Cardiac muscle cell (in vitro differentiated cells and primary cell): ENCODE data around the gene ACR. TPM values are rescaled to one million over a fixed set of nuclear protein-coding genes. Genes with fewer than 3 reads are reported as not detected.

Source experiments
- DNase-seq, 2 donors: peaks; one replicate each; pipeline versions ENCODE4 v3.0.0 to v3.0.0-alpha.2; 2010 to 2017; ENCODE audit warnings: low read depth in 1 of 2, low spot score in 1 of 2
- H3K27ac ChIP-seq: fragments of 200-600 bp; sonication (generic); 2 replicates; pipeline ENCODE4 v1.5.1; 2016
- H3K27me3 ChIP-seq: fragments of 200-600 bp; sonication (generic); 2 replicates; pipeline ENCODE4 v1.6.0; 2016; ENCODE audit warnings: control low read depth
- H3K36me3 ChIP-seq: fragments of 200-600 bp; sonication (generic); 2 replicates; pipeline ENCODE4 v1.5.1; 2016; ENCODE audit warnings: control low read depth
- H3K4me1 ChIP-seq: fragments of 200-600 bp; sonication (generic); 2 replicates; pipeline ENCODE4 v1.8.1; 2017; ENCODE audit warnings: low read depth, mild to moderate bottlenecking, mixed run types
- H3K4me3 ChIP-seq: fragments of 200-600 bp; sonication (generic); 2 replicates; pipeline ENCODE4 v1.5.1; 2016; ENCODE audit warnings: mild to moderate bottlenecking
- H3K9me3 ChIP-seq: fragments of 200-600 bp; sonication (generic); 2 replicates; pipeline ENCODE4 v1.5.1; 2017; ENCODE audit warnings: low read depth, mild to moderate bottlenecking, control low read depth
- CTCF ChIP-seq: IDR thresholded peaks from 2 replicates; pipeline ENCODE4 v1.5.1; 2012; ENCODE audit warnings: low read depth, mild to moderate bottlenecking, low read length
- polyA plus RNA-seq: library from polyadenylated mRNA; unstranded; fragments of >200 nt; fragmentation: Nextera tagmentation; extraction: Ambion mirVana; gene quantifications from 2 replicates; pipeline ENCODE4 v1.2.1, GENCODE V29; 2016
- total RNA-seq: library from RNA; depleted of rRNA; stranded (reverse); fragments of >200 nt; gene quantifications from 2 replicates; pipeline ENCODE4 v1.2.3, GENCODE V29; 2016

ACR gene
- total and polyA plus RNA-seq, 2 experiments from 2014 or later: 0.77 TPM; not detected in 1

GRCh38 chr22:50732681-50733080 is 5.3 kb upstream of the ACR start:
- no peaks in the 10 kb centered on the region for H3K9me3 ChIP-seq
- H3K36me3 ChIP-seq: no peaks in the 10 kb centered on the region
- H3K27me3 ChIP-seq: peaks cover 59% of the 10 kb centered on the region
- no peak for DNase-seq
- no peak for TF ChIP-seq CTCF
- no peak overlapping the region for H3K4me3 ChIP-seq
- no peaks in the 10 kb centered on the region for H3K4me1 ChIP-seq
- no peak overlapping the region for H3K27ac ChIP-seq

GRCh38 chr22:50733521-50734342 is 4.3 kb upstream of the ACR start:
- Histone ChIP-seq H3K4me3 (no peak overlapping the region), H3K9me3 (no peaks in the 10 kb centered on the region), H3K36me3 (no peaks in the 10 kb centered on the region), H3K4me1 (no peaks in the 10 kb centered on the region), H3K27ac (no peak overlapping the region), H3K27me3 (peaks cover 60% of the 10 kb centered on the region)
- no peak for TF ChIP-seq CTCF
- DNase-seq: peak in 1 of 2 donors; percentile 15

DNA sequence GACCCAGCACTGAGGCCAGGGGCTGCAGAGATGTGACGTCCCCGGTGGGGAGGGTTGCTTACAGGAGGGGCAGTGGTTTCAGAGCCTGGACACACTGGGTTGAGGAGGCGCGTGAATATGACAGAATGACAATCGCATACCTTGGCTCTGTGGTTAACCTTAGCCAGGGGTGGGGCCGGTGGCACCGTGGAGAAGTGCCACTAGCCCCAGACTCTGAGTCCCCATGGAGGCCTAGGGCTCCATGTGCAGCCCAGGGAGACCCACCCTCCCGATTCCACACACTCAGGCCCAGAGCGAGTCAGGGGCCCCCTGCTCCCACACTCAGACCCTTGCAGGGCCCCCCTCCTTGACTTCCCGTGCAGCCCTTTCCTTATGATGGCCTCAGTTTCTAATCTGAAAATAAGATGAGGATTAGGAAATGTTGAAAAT is 3.6 kb upstream of the ACR start:
- no peak overlapping the region for H3K27ac ChIP-seq
- no peaks in the 10 kb centered on the region for H3K36me3 ChIP-seq
- TF ChIP-seq CTCF: no peak
- H3K27me3 ChIP-seq: peaks cover 56% of the 10 kb centered on the region
- no peak overlapping the region for H3K4me3 ChIP-seq
- no peaks in the 10 kb centered on the region for H3K9me3 ChIP-seq
- no peaks in the 10 kb centered on the region for H3K4me1 ChIP-seq
- no peak for DNase-seq

- Histone ChIP-seq H3K27me3 (peaks cover 54% of the 10 kb centered on the region), H3K4me3 (no peak overlapping the region), H3K36me3 (no peaks in the 10 kb centered on the region), H3K4me1 (no peaks in the 10 kb centered on the region), H3K9me3 (no peaks in the 10 kb centered on the region), H3K27ac (no peak overlapping the region)
- no peak for DNase-seq
- no peak for TF ChIP-seq CTCF
These were observed 2.8 kb upstream of the ACR start for GRCh38 chr22:50734986-50735738.

DNA sequence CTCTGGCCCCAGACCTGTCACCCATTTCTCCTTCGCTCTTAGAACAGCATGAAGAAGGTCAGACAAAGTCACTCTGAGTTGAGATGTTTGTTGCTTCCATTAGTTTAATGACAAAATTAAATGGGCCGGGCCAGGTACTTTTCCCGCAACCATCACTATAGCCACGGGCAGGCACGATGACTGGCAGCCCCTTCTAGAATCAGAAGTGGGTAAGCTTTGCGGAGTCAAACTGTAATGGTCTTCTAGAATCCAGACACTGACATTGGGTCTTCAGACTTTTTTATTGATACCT is 2.3 kb upstream of the ACR start:
- Histone ChIP-seq H3K27me3 (peaks cover 54% of the 10 kb centered on the region), H3K9me3 (no peaks in the 10 kb centered on the region), H3K27ac (no peak overlapping the region), H3K36me3 (no peaks in the 10 kb centered on the region), H3K4me1 (no peaks in the 10 kb centered on the region), H3K4me3 (no peak overlapping the region)
- no peak for TF ChIP-seq CTCF
- no peak for DNase-seq
